ENCODE data around the gene RAP1GAP.

- TF ChIP-seq, protein P1, sequence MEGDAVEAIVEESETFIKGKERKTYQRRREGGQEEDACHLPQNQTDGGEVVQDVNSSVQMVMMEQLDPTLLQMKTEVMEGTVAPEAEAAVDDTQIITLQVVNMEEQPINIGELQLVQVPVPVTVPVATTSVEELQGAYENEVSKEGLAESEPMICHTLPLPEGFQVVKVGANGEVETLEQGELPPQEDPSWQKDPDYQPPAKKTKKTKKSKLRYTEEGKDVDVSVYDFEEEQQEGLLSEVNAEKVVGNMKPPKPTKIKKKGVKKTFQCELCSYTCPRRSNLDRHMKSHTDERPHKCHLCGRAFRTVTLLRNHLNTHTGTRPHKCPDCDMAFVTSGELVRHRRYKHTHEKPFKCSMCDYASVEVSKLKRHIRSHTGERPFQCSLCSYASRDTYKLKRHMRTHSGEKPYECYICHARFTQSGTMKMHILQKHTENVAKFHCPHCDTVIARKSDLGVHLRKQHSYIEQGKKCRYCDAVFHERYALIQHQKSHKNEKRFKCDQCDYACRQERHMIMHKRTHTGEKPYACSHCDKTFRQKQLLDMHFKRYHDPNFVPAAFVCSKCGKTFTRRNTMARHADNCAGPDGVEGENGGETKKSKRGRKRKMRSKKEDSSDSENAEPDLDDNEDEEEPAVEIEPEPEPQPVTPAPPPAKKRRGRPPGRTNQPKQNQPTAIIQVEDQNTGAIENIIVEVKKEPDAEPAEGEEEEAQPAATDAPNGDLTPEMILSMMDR (conservative IDR thresholded peaks at IDR 0.05; ENCODE audit: low read length): no peak
- no peak for TF ChIP-seq EZH2phosphoT487 (IDR thresholded peaks at IDR 0.05; ENCODE audit: borderline replicate concordance)
Measured at GRCh38 chr1:21601278-21602048, 67.7 kb downstream of the RAP1GAP start.

All from Loucy (cell line).